HCT116 (cell line): ENCODE measurements around the gene FOXK2. TPM values are rescaled to one million over a fixed set of nuclear protein-coding genes. Genes with fewer than 3 reads are reported as not detected.

ENCODE experiments used
- ATAC-seq: fragments of 200-7000 bp; cut with Tn5 transposase; 2 replicates; pipeline ENCODE4 v1.9.1; 2020; ENCODE audit warnings: mild to moderate bottlenecking, moderate library complexity
- BruUV-seq: library from RNA; stranded (reverse); fragments of 400-500 nt; replicated peaks from 2 replicates; lab custom pipeline; 2021; lab: Mats Ljungman, UMichigan
- CTCF ChIA-PET: fragments of 300-600 bp; sonication (Branson Sonifier 250); formaldehyde crosslinking; loops from one replicate; lab custom pipeline; 2021; ENCODE audit warnings: antibody characterized with exemption; lab: Charles Lee
- POLR2A ChIA-PET: fragments of 300-600, 350-600 bp; sonication (Branson Sonifier 250); formaldehyde crosslinking; loops from one replicate; lab custom pipeline; 2021; ENCODE audit warnings: antibody characterized with exemption; lab: Charles Lee
- RAD21 ChIA-PET, 2 experiments: fragments of 300-600 bp; sonication (Branson Sonifier 250); formaldehyde crosslinking; loops; one replicate each; lab custom pipeline; 2023; ENCODE audit warnings: low total read pairs in 2 of 2; ENCODE audit not compliant: uncharacterized antibody in 2 of 2, unreplicated experiment in 2 of 2, low non-redundant PET in 1 of 2; lab: Charles Lee
- DNase-seq: peaks from one replicate; pipeline ENCODE4 v3.0.0-alpha.2; 2010; ENCODE audit warnings: low read depth, low spot score
- H2AFZ ChIP-seq: fragments of 200-600 bp; shearing (Covaris generic), sonication (generic); 2 replicates; pipeline ENCODE4 v1.6.1; 2017; ENCODE audit warnings: low read depth, mixed run types, mixed read lengths, antibody characterized with exemption, low read length; ENCODE audit not compliant: poor library complexity, severe bottlenecking
- H3K27ac ChIP-seq: 2 replicates; pipeline ENCODE4 v1.5.1; 2012; ENCODE audit warnings: low read depth, low read length
- H3K27me3 ChIP-seq: fragments of 200-600 bp; sonication (generic); 2 replicates; pipeline ENCODE4 v1.6.1; 2016; ENCODE audit warnings: mixed run types, low read length, mixed read lengths; ENCODE audit not compliant: insufficient read depth
- H3K36me3 ChIP-seq, 2 experiments: fragments of 200-500 bp in 1 of 2; fragments of 200-600 bp in 1 of 2; sonication (Bioruptor generic) in 1 of 2; sonication (generic) in 1 of 2; 2 replicates each; pipeline versions ENCODE4 v1.5.1 to v1.6.1; 2014 to 2016; ENCODE audit warnings: low read length in 2 of 2, inconsistent platforms in 1 of 2, mixed read lengths in 1 of 2, mixed run types in 1 of 2; ENCODE audit not compliant: insufficient read depth in 2 of 2, control insufficient read depth in 1 of 2
- H3K4me1 ChIP-seq, 2 experiments: fragments of 200-600 bp in 1 of 2; sonication (generic) in 1 of 2; 2 replicates each; pipeline versions ENCODE4 v1.5.1 to v1.6.1; 2012 to 2017; ENCODE audit warnings: low read length in 2 of 2, inconsistent platforms in 1 of 2, mild to moderate bottlenecking in 1 of 2, mixed read lengths in 1 of 2, mixed run types in 1 of 2, moderate library complexity in 1 of 2; ENCODE audit not compliant: insufficient read depth in 2 of 2, control insufficient read depth in 1 of 2
- H3K4me2 ChIP-seq: fragments of 200-600 bp; sonication (generic); 2 replicates; pipeline ENCODE4 v1.6.1; 2017; ENCODE audit warnings: mixed run types, low read length, mixed read lengths
- H3K4me3 ChIP-seq, 2 experiments: fragments of 200-600 bp in 1 of 2; sonication (generic) in 1 of 2; replicated peaks in 1 of 2; 2 replicates each; pipeline ENCODE4 v1.5.1; 2011 to 2016; ENCODE audit warnings: low read length in 2 of 2, control low read depth in 1 of 2, low read depth in 1 of 2, mild to moderate bottlenecking in 1 of 2, mixed read lengths in 1 of 2, mixed run types in 1 of 2
- H3K79me2 ChIP-seq: fragments of 200-600 bp; sonication (generic); 2 replicates; pipeline ENCODE4 v1.6.1; 2017; ENCODE audit warnings: mild to moderate bottlenecking, mixed run types, low read length, moderate library complexity, mixed read lengths; ENCODE audit not compliant: insufficient read depth
- H3K9ac ChIP-seq: fragments of 200-600 bp; sonication (generic); 2 replicates; pipeline ENCODE4 v1.6.1; 2016; ENCODE audit warnings: low read length, mixed read lengths
- H3K9me2 ChIP-seq: fragments of 200-600 bp; sonication (generic), shearing (Covaris generic); 2 replicates; pipeline ENCODE4 v1.6.1; 2017; ENCODE audit warnings: mixed run types, mild to moderate bottlenecking, moderate library complexity; ENCODE audit not compliant: insufficient read depth
- H3K9me3 ChIP-seq, 2 experiments: fragments of 200-500 bp in 1 of 2; fragments of 200-600 bp in 1 of 2; sonication (Bioruptor generic) in 1 of 2; sonication (generic) in 1 of 2; 2 replicates each; pipeline ENCODE4 v1.6.1; 2014 to 2017; ENCODE audit warnings: low read length in 2 of 2, mixed read lengths in 2 of 2, inconsistent platforms in 1 of 2, low read depth in 1 of 2, mild to moderate bottlenecking in 1 of 2, mixed run types in 1 of 2, moderate library complexity in 1 of 2; ENCODE audit not compliant: control insufficient read depth in 1 of 2, insufficient read depth in 1 of 2
- H4K20me1 ChIP-seq: fragments of 200-600 bp; sonication (generic), shearing (Covaris generic); 2 replicates; pipeline ENCODE4 v1.6.1; 2017; ENCODE audit warnings: mixed run types, mild to moderate bottlenecking, moderate library complexity; ENCODE audit not compliant: insufficient read depth
- CBX3 ChIP-seq: IDR thresholded peaks from 2 replicates; pipeline ENCODE4 v1.6.1; 2012; ENCODE audit warnings: low read depth
- CEBPB ChIP-seq: IDR thresholded peaks from 2 replicates; pipeline ENCODE4 v1.6.1; 2012; ENCODE audit warnings: low read depth
- EGR1 ChIP-seq: IDR thresholded peaks from 2 replicates; pipeline ENCODE4 v1.6.1; 2012; ENCODE audit warnings: low read depth
- ELF1 ChIP-seq: IDR thresholded peaks from 2 replicates; pipeline ENCODE4 v1.6.1; 2012; ENCODE audit warnings: low read depth, borderline replicate concordance
- EZH2phosphoT487 ChIP-seq: fragments of 200-600 bp; IDR thresholded peaks from 2 replicates; pipeline ENCODE4 v1.6.1; 2018; ENCODE audit warnings: antibody characterized with exemption, borderline replicate concordance
- FOSL1 ChIP-seq: IDR thresholded peaks from 2 replicates; pipeline ENCODE4 v1.6.1; 2012; ENCODE audit warnings: low read depth
- JUND ChIP-seq: IDR thresholded peaks from 2 replicates; pipeline ENCODE4 v1.6.1; 2012
- POLR2AphosphoS5 ChIP-seq: IDR thresholded peaks from 2 replicates; pipeline ENCODE4 v1.6.1; 2011; ENCODE audit warnings: mild to moderate bottlenecking, low read depth, low read length, moderate library complexity
- RAD21 ChIP-seq: IDR thresholded peaks from 2 replicates; pipeline ENCODE4 v1.6.1; 2012; ENCODE audit warnings: low read depth, mild to moderate bottlenecking
- SIN3A ChIP-seq: IDR thresholded peaks from 2 replicates; pipeline ENCODE4 v1.6.1; 2012; ENCODE audit warnings: low read depth
- SP1 ChIP-seq: IDR thresholded peaks from 2 replicates; pipeline ENCODE4 v1.6.1; 2012; ENCODE audit warnings: low read depth
- SRF ChIP-seq: IDR thresholded peaks from 2 replicates; pipeline ENCODE4 v1.6.1; 2012; ENCODE audit warnings: low read depth
- TCF7L2 ChIP-seq: IDR thresholded peaks from 2 replicates; pipeline ENCODE4 v1.7.0; 2011; ENCODE audit warnings: borderline replicate concordance, inconsistent platforms; ENCODE audit not compliant: insufficient read depth, insufficient read length; ENCODE audit errors: extremely low read depth
- YY1 ChIP-seq: IDR thresholded peaks from 2 replicates; pipeline ENCODE4 v1.6.1; 2011; ENCODE audit warnings: low read length, low read depth, moderate library complexity, mild to moderate bottlenecking; ENCODE audit not compliant: insufficient replicate concordance; ENCODE audit errors: extremely low read depth
- ZFX ChIP-seq: fragments of 450-650 bp; IDR thresholded peaks from 2 replicates; pipeline ENCODE4 v1.6.1; 2017
- ZNF274 ChIP-seq: fragments of 200-500 bp; sonication (Bioruptor generic); IDR thresholded peaks from 2 replicates; pipeline ENCODE4 v1.6.1; 2014; ENCODE audit warnings: mild to moderate bottlenecking, low read depth, low read length, inconsistent platforms
- intact Hi-C: fragments of 100-400 bp; cut with micrococcal nuclease; formaldehyde crosslinking; loops from 2 replicates; pipeline ENCODE4 v1.10.0; 2022
- total RNA-seq: library from RNA; stranded (reverse); gene quantifications from one replicate; pipeline ENCODE4 v1.2.1, GENCODE V29; 2021; ENCODE audit not compliant: unreplicated experiment
- TF ChIP-seq, protein P1 (sequence below): IDR thresholded peaks from 2 replicates; pipeline ENCODE4 v1.6.1; 2012
- TF ChIP-seq, protein P2 (sequence below): IDR thresholded peaks from 2 replicates; pipeline ENCODE4 v1.6.1; 2012
- TF ChIP-seq, protein P3 (sequence below): IDR thresholded peaks from 2 replicates; pipeline ENCODE4 v1.6.1; 2012; ENCODE audit warnings: low read depth

FOXK2 gene
- total RNA-seq, 1 experiment from 2014 or later: 122 TPM

DNA sequence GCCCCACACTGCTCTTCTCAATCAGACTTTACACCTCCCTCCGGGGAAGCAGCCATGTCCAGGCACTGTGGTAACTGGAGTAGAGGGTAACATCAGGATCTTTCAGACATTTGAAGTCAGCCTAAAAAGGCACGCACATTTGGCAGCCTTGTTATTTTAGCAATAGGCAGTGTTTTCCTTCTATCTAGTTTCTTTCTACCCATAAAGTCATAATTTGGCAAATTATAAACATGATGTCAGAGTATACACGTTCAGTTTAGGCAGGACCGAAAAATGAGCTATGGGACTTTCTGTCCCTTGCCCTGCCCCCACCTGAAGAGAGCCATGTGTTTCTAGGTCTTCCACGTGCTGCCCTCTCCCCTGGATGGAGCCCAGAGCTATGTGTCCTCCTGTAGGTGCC is 39.9 kb upstream of the FOXK2 start:
- Histone ChIP-seq H3K4me1 (no peaks in the 10 kb centered on the region), H3K36me3 (peaks cover 28 to 49% of the 10 kb centered on the region in 2 experiments; a peak in 3 of 4 replicates), H3K4me3 (no peak overlapping the region), H3K9me2 (no peaks in the 10 kb centered on the region), H2AFZ (no peak overlapping the region), H3K9ac (no peak overlapping the region), H3K27ac (no peak overlapping the region), H3K9me3 (no peaks in the 10 kb centered on the region), H3K4me2 (no peak overlapping the region), H4K20me1 (no peaks in the 10 kb centered on the region), H3K27me3 (no peaks in the 10 kb centered on the region), H3K79me2 (no peaks in the 10 kb centered on the region)
- intact Hi-C loops: no loop called here
- CTCF ChIA-PET: no interaction called here
- TF ChIP-seq SP1 (no peak), EGR1 (no peak), ELF1 (no peak), ZNF274 (no peak), JUND (no peak), SIN3A (no peak), YY1 (no peak)
- TF ChIP-seq, protein P1, sequence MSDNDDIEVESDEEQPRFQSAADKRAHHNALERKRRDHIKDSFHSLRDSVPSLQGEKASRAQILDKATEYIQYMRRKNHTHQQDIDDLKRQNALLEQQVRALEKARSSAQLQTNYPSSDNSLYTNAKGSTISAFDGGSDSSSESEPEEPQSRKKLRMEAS: no peak
- TF ChIP-seq, protein P2, sequence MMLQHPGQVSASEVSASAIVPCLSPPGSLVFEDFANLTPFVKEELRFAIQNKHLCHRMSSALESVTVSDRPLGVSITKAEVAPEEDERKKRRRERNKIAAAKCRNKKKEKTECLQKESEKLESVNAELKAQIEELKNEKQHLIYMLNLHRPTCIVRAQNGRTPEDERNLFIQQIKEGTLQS: no peak
- POLR2A ChIA-PET: no interaction called here
- ATAC-seq: no peak
- RAD21 ChIA-PET: no interaction called here
- no peak for DNase-seq
- BruUV-seq: no TSS peak

DNA sequence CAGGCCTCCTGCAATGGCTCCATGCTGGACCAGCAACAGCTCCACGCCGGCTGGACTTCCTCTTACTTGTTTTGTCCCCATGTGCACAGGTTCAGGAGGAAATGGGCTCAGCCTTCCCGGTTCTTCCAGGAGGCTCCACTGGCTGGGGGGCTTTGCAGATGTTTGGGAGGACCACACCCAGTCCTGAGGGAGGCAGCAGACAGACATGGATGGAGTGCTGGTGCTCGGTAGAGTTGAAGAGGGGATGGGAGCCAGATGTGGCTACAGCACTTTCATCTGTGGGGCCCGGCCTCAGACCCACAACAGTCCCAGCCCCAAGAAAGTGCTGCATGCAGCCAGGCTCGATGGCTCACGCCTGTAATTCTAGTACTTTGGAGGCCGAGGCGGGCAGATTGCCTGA is 39.2 kb upstream of the FOXK2 start:
- DNase-seq: no peak
- Histone ChIP-seq H3K4me3 (no peak overlapping the region), H3K9me2 (no peaks in the 10 kb centered on the region), H3K27me3 (no peaks in the 10 kb centered on the region), H3K4me1 (no peaks in the 10 kb centered on the region), H3K27ac (no peak overlapping the region), H3K9ac (no peak overlapping the region), H3K9me3 (no peaks in the 10 kb centered on the region), H4K20me1 (no peaks in the 10 kb centered on the region), H2AFZ (no peak overlapping the region), H3K79me2 (no peaks in the 10 kb centered on the region), H3K36me3 (peaks cover 29 to 50% of the 10 kb centered on the region in 2 experiments; a peak in 3 of 4 replicates), H3K4me2 (no peak overlapping the region)
- BruUV-seq: no TSS peak
- ATAC-seq: no peak
- CTCF ChIA-PET: interaction anchor here (0.6 kb wide), 1 partner anchor 64 kb away, joined by 4 read pairs; no protein-coding TSS in a partner anchor
- RAD21 ChIA-PET: no interaction called here
- POLR2A ChIA-PET: no interaction called here
- intact Hi-C loops: no loop called here
- TF ChIP-seq, protein P1: no peak
- TF ChIP-seq JUND: no peak
- TF ChIP-seq EGR1: no peak
- no peak for TF ChIP-seq TCF7L2
- TF ChIP-seq YY1: no peak
- no peak for TF ChIP-seq SRF
- no peak for TF ChIP-seq POLR2AphosphoS5
- TF ChIP-seq CEBPB: no peak
- no peak for TF ChIP-seq RAD21
- TF ChIP-seq SIN3A: no peak
- no peak for TF ChIP-seq EZH2phosphoT487
- TF ChIP-seq FOSL1: no peak
- TF ChIP-seq CBX3: no peak
- TF ChIP-seq ELF1: no peak
- TF ChIP-seq, protein P3, sequence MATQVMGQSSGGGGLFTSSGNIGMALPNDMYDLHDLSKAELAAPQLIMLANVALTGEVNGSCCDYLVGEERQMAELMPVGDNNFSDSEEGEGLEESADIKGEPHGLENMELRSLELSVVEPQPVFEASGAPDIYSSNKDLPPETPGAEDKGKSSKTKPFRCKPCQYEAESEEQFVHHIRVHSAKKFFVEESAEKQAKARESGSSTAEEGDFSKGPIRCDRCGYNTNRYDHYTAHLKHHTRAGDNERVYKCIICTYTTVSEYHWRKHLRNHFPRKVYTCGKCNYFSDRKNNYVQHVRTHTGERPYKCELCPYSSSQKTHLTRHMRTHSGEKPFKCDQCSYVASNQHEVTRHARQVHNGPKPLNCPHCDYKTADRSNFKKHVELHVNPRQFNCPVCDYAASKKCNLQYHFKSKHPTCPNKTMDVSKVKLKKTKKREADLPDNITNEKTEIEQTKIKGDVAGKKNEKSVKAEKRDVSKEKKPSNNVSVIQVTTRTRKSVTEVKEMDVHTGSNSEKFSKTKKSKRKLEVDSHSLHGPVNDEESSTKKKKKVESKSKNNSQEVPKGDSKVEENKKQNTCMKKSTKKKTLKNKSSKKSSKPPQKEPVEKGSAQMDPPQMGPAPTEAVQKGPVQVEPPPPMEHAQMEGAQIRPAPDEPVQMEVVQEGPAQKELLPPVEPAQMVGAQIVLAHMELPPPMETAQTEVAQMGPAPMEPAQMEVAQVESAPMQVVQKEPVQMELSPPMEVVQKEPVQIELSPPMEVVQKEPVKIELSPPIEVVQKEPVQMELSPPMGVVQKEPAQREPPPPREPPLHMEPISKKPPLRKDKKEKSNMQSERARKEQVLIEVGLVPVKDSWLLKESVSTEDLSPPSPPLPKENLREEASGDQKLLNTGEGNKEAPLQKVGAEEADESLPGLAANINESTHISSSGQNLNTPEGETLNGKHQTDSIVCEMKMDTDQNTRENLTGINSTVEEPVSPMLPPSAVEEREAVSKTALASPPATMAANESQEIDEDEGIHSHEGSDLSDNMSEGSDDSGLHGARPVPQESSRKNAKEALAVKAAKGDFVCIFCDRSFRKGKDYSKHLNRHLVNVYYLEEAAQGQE: no peak
- TF ChIP-seq ZFX: no peak
